ENCODE data around the gene PTTG1IP. TPM values are rescaled to one million over a fixed set of nuclear protein-coding genes. Genes with fewer than 3 reads are reported as not detected.
A peak's percentile ranks its signal among the peaks of the same experiment; 100 is the strongest.

Gene PTTG1IP
- total and polyA plus RNA-seq, 2 donors (not counting 1 experiment from before 2014, with no cell fraction given): 30.7 to 58.6 TPM

GRCh38 chr21:44800971-44801467 is 72.5 kb downstream of the PTTG1IP start:
- ChIA-PET POLR2A (interaction anchor here (0.6 to 2.8 kb wide), 5 partner anchors 17 to 147 kb away, joined by 3 to 16 read pairs (median 9); partner anchors contain the start of genes PTTG1IP and SUMO3), CTCF (interaction anchor here (0.9 to 4.8 kb wide), 29 partner anchors 8 to 337 kb away, joined by 3 to 49 read pairs (median 6); partner anchors contain the start of genes ITGB2, PTTG1IP and SUMO3)
- Histone ChIP-seq H3K27me3 (replicated peaks in 1 of 4; ENCODE audit: control extremely low read depth in 1 of 4, control insufficient read depth in 3 of 4, insufficient read depth in 4 of 4, low read length in 3 of 4) (no peaks in the 10 kb centered on the region), H4K20me1 (ENCODE audit: control insufficient read depth, insufficient read depth, low read length, poor library complexity, severe bottlenecking) (peaks cover 42% of the 10 kb centered on the region), H3K4me3 (ENCODE audit: control extremely low read depth in 1 of 5, extremely low read depth in 1 of 5, insufficient read depth in 1 of 5, low read depth in 2 of 5, low read length in 4 of 5) (peak overlapping the region; percentile 63 to 87 (median 78)), H3K9ac (ENCODE audit: low read length) (peak overlapping the region; percentile 72), H3K4me1 (ENCODE audit: control insufficient read depth in 2 of 2, insufficient read depth in 2 of 2, low read length in 2 of 2) (peaks cover 19 to 21% of the 10 kb centered on the region in 2 donors), H3K27ac (ENCODE audit: low read length in 2 of 2) (peak overlapping the region in 1 of 2 donors; percentile 75), H2AFZ (ENCODE audit: insufficient read depth, low read depth, low read length, poor library complexity, severe bottlenecking) (peak overlapping the region; percentile 82), H3K4me2 (replicated peaks; ENCODE audit: low read depth, low read length, poor library complexity, severe bottlenecking) (peak overlapping the region; percentile 94), H3K9me3 (ENCODE audit: control extremely low read depth in 1 of 3, control insufficient read depth in 2 of 3, insufficient read depth in 1 of 3, low read length in 2 of 3) (no peaks in the 10 kb centered on the region), H3K36me3 (replicated peaks in 1 of 2; ENCODE audit: control extremely low read depth in 1 of 2, control insufficient read depth in 1 of 2, extremely low read depth in 1 of 2, insufficient read depth in 2 of 2, low read length in 1 of 2) (peaks cover 0 to 31% of the 10 kb centered on the region in 2 experiments), H3K79me2 (ENCODE audit: control insufficient read depth, insufficient read depth, low read length) (peaks cover 57% of the 10 kb centered on the region)
- peak overlapping the region; percentile 100 for H3K4me3 Mint-ChIP-seq
- H3K27me3 Mint-ChIP-seq: no peaks in the 10 kb centered on the region
- peak; percentile 46 for ATAC-seq (ENCODE audit: low read depth)
- H3K9me3 Mint-ChIP-seq (ENCODE audit: insufficient read depth): no peaks in the 10 kb centered on the region
- WGBS (ENCODE audit: insufficient coverage): 7% methylated on average over 12 of the region's 17 CpGs
- H3K4me1 Mint-ChIP-seq: peaks cover 41% of the 10 kb centered on the region
- TF ChIP-seq EZH2 (IDR thresholded peaks at IDR 0.05; ENCODE audit: borderline replicate concordance, insufficient read depth, low read depth, low read length, poor library complexity, severe bottlenecking): no peak
- peak; percentile 73 for TF ChIP-seq CTCF (IDR thresholded peaks at IDR 0.05)
- peak; percentile 65 for DNase-seq
- H3K27ac Mint-ChIP-seq: peak overlapping the region; percentile 95
- intact Hi-C loops (cut with micrococcal nuclease): loop anchor here (1.0 to 5.0 kb wide), 6 partner anchors 16 to 1014 kb away; partner anchors contain the start of gene RRP1

GRCh38 chr21:44800103-44800502 is 73.4 kb downstream of the PTTG1IP start:
- Histone ChIP-seq H3K36me3 (replicated peaks in 1 of 2; ENCODE audit: control extremely low read depth in 1 of 2, control insufficient read depth in 1 of 2, extremely low read depth in 1 of 2, insufficient read depth in 2 of 2, low read length in 1 of 2) (peaks cover 0 to 29% of the 10 kb centered on the region in 2 experiments), H3K4me3 (ENCODE audit: control extremely low read depth in 1 of 5, extremely low read depth in 1 of 5, insufficient read depth in 1 of 5, low read depth in 2 of 5, low read length in 4 of 5) (no peak overlapping the region), H3K27me3 (replicated peaks in 1 of 4; ENCODE audit: control extremely low read depth in 1 of 4, control insufficient read depth in 3 of 4, insufficient read depth in 4 of 4, low read length in 3 of 4) (no peaks in the 10 kb centered on the region), H3K27ac (ENCODE audit: low read length in 2 of 2) (no peak overlapping the region), H3K4me2 (replicated peaks; ENCODE audit: low read depth, low read length, poor library complexity, severe bottlenecking) (peak overlapping the region; percentile 94), H4K20me1 (ENCODE audit: control insufficient read depth, insufficient read depth, low read length, poor library complexity, severe bottlenecking) (peaks cover 49% of the 10 kb centered on the region), H2AFZ (ENCODE audit: insufficient read depth, low read depth, low read length, poor library complexity, severe bottlenecking) (no peak overlapping the region), H3K9me3 (ENCODE audit: control extremely low read depth in 1 of 3, control insufficient read depth in 2 of 3, insufficient read depth in 1 of 3, low read length in 2 of 3) (no peaks in the 10 kb centered on the region), H3K79me2 (ENCODE audit: control insufficient read depth, insufficient read depth, low read length) (peaks cover 66% of the 10 kb centered on the region), H3K4me1 (ENCODE audit: control insufficient read depth in 2 of 2, insufficient read depth in 2 of 2, low read length in 2 of 2) (peaks cover 19 to 21% of the 10 kb centered on the region in 2 donors), H3K9ac (ENCODE audit: low read length) (no peak overlapping the region)
- H3K27me3 Mint-ChIP-seq: no peaks in the 10 kb centered on the region
- H3K4me3 Mint-ChIP-seq: peak overlapping the region; percentile 100
- ChIA-PET CTCF (interaction anchor here (0.8 to 4.8 kb wide), 21 partner anchors 8 to 338 kb away, joined by 3 to 49 read pairs (median 7); partner anchors contain the start of gene PTTG1IP), POLR2A (interaction anchor here (2.1 to 2.8 kb wide), 2 partner anchors 18 to 131 kb away, joined by 12 to 16 read pairs; partner anchors contain the start of gene SUMO3)
- peaks cover 41% of the 10 kb centered on the region for H3K4me1 Mint-ChIP-seq
- intact Hi-C loops (cut with micrococcal nuclease): loop anchor here (2.0 to 5.0 kb wide), 4 partner anchors 75 to 1013 kb away; partner anchors contain the start of gene RRP1
- ATAC-seq (ENCODE audit: low read depth) (no peak), DNase-seq (no peak)
- no peak overlapping the region for H3K27ac Mint-ChIP-seq
- no peaks in the 10 kb centered on the region for H3K9me3 Mint-ChIP-seq (ENCODE audit: insufficient read depth)
- WGBS (ENCODE audit: insufficient coverage): 87% methylated on average over 6 of the region's 12 CpGs
- no peak for TF ChIP-seq EZH2 (IDR thresholded peaks at IDR 0.05; ENCODE audit: borderline replicate concordance, insufficient read depth, low read depth, low read length, poor library complexity, severe bottlenecking)
- TF ChIP-seq CTCF (IDR thresholded peaks at IDR 0.05): no peak
